Hematopoietic multipotent progenitor cell treated with erythropoietin and hydrocortisone succinate and interleukin-3 and kit ligand, for 8 days (in vitro differentiated cells): ENCODE measurements around the gene NOS2.

Experiments
- DNase-seq: peaks from one replicate; pipeline ENCODE4 v3.0.0-alpha.2; 2015

Gene NOS2

DNA sequence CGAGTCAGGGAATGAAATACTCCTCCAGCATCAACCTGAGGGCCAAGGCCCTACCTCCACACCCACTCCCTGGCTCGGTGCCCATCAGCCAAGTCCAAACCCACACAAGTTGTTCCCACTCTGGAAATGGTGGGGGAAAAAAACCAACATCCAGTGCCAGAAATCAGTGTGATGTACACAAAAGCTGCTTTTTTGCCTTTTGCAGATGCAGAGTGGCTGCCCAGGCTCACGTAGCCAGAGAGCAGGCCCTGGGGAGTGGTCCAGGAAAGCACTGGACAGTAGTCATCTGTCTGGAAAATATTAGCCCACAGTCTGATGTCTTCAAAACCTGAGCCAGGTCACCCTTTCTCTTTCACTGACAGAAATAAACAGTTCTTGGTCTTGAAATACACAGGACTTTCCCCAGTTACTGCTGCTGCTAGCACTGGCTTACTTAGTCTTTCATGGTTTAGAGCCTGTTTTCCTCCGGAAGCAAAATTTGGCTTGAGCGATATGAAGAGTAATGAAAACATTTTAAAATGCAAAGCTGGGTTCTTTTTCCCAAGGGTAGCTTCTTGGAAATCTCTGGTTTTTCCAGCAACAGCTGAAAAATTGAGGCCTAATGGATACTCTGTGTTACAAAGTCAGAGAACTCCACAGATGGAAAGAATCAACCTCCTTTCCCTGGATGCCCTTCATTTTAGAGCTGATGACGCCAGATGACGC is 18.2 kb upstream of the NOS2 start:
- DNase-seq: no peak

DNA sequence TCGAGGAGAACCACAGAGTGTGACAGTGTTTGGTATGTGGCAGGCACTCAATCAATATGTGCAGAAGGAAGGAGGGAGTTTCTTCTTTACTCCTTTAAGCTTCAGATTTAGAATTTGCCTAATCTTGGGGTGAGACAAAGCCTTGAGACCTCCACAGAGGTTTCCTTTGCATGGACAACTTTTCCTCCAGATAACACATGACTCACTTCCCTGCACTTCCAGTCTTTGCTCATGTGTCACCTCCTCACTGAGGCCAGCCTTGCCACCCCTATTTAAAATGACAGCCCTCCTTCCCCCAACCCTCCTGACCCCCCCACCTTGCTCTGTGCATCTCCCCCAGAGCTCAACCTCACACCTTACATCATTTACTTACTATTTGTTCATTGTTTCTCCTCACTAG is 17.4 kb upstream of the NOS2 start:
- DNase-seq: no peak

DNA sequence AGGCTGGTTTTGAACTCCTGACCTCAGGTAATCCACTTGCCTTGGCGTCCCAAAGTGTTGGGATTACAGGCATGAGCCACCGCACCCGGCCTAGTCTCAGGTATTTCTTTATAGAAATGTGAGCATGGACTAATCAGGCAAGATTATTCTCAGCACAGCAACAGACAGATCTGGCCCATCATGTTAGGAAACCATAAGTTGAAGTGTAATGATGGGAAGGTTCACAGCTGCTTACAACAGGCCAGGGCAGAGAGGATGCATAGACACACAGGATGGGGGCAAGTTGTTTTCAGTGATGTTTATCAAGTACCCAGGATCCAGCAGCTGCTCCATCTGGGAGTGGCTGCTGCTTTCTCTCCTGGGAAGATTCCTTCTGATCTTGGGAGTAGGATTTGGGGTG is 16.6 kb upstream of the NOS2 start:
- no peak for DNase-seq

DNA sequence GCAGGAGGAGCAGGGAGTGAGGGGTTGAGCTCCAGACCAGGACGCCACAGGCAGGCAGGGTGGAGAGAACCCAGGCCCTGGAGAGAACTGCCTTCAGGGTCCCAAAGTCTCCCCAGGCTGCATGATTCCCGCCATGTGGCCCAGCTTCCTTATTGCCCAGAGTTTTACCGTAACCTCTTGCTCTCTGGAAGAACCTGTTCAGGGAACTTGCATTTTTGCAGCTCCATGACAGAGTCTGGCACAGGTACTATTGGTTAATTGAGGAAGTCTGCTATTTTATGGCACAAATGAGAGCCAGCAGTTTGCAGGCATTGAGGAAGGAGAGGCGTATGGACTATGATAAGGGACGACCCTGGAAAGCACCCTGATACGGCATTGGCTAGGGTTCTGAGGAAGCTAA is 11.6 kb upstream of the NOS2 start:
- DNase-seq: no peak

GRCh38 chr17:27810902-27811557 is 10.7 kb upstream of the NOS2 start:
- no peak for DNase-seq

GRCh38 chr17:27810211-27810901 is 10.0 kb upstream of the NOS2 start:
- DNase-seq: no peak

DNA sequence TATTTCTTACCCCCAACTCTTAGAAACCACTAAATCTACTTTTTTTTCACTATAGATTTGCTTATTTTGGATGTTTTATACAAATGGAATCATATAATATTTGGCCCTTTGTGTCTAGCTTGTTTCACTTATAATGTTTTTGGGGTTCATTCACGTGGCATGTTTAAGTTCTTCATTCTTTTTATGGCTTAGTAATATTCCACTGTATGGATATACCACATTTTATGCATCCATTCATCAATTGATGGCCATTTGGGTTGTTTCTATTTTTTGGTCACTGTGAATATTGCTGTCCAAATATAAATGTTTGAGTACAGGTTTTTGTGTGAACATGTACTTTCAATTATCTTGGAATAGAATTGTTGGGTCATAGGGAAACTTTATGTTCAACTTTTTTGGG is 9.2 kb upstream of the NOS2 start:
- no peak for DNase-seq

- DNase-seq: no peak
Measured at GRCh38 chr17:27808628-27809027, 8.3 kb upstream of the NOS2 start.

DNA sequence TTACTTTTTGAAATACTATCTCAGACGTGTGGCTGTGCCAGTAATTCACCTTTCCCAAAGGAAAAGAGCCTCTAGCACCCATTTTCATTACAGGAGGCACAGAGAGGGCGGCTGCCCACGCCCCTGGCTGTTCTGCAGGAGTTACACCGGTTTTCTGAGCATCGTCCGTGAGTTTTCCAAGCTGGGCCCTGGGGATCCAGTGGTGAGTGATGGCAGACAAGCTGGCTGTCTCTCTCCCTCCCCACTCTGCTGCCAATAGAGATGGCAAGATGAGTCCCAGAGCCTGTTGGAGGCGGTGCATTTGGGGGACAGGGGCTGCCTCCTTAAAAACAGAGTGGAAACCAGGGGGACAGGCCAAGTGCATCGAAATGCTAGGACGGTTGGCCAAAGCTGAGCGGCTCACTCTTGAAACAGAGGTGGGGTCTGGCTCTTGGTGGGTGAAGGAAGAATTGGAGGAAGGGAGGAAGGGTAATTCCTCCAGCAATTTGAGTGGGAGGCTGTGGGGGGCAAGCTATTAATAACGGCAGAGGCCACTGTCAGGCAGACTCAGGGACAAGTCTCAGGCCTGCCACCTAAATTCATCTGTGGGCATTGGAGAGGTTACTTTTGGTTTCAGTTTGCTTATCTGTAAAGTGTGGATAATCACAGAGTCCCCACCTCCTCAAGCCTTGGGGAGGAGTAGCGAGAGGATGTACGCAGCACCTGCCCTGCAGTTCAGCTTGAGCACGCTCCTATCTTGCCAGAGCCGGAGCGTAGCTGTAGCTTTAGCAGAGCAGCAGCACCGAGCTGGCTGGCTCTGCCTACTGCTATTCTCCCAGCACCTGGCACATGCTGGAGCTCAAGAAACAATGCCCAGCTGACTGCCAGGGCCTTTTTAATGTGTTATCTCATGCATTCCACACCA is 7.5 kb upstream of the NOS2 start:
- peak; percentile 80 for DNase-seq

- peak; percentile 85 for DNase-seq
Measured at GRCh38 chr17:27805520-27806146, 5.3 kb upstream of the NOS2 start.

GRCh38 chr17:27804113-27804512 is 3.8 kb upstream of the NOS2 start:
- DNase-seq: no peak

DNA sequence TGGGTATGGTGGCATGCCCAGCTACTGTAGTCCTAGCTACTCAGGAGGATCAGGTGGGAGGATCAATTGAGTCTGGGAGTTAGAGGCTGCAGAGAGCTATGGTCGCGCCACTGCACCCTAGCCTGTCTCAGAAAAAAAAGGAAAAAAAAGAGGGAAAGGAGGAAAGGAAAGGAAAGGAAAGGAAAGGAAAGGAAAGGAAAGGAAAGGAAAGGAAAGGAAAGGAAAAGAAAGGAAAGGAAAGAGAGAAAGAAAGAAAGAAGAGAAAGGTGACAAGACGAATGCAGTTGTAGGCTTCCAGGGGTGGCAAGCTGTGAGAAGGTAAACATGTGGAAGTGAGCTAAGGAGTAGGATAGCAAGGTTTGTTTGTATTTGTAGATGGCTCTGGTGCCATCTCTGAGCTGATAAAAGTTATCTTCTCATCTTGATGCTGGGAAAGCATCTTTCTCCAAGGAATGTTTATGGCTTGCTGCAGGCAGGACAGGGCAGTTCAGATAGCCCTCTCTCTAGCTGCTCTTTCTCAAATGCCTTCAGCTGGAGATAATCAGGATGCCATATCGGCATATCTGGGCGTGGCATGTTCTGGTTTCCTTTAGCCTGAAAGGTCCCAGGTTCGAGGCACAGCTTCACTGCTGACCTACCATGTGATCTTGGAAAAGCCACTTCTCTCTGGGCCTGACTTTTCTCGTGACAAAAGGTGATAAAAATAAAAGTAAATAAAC is 2.8 kb upstream of the NOS2 start:
- DNase-seq: no peak

GRCh38 chr17:27802033-27802432 is 1.7 kb upstream of the NOS2 start:
- DNase-seq: no peak

DNA sequence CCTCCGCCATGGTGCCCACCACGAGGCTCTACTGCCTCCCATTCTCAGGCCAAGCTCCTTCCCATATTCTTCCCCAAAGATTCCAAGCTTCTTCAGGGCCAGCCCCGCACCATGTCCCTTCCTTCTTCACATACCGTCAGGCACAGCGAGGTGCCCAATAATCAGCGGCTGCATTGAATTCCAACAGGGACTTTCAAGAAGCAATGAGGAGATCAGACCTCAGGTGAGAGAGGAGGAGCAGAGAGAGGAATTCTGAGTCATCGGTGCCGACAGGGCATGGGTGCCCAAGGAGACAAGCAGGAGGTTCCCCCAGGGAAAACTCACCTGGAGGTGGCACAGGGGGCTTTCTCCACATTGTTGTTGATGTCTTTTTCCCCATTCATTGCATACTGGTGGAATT is 2.0 kb downstream of the NOS2 start:
- DNase-seq: no peak

DNA sequence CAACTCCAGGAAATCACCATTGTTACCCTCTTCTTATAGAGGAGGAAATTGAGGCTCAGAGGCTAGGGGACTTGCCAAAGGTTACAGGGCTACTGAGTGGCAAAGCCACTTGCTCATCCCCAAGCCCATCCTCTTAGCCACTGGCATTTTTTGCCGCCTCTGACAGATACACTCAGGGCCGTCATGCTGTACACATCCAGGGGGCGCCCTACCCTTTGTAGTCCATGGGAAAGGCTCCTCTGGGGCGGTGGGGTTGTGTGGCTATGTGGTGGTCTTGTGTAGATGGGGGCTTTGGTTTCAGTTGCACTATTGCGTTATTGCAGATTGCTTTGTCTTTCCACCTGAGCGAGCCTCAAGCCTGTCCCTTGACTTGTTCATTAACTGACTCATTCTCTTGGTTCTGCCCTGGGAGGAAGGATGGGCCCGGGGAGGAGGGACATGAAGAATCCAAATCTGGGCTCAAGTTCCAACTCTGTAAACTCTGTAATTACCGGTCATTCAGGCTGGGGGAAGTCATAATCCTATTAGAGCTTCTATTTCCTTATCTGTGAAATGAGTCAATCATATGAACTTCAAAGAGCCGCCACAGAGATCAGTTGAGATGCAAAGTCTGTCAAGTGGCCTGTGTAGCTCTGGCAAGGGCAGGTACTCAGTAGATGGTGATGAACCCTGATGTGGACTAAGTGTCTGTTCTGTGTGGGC is 2.8 kb downstream of the NOS2 start:
- no peak for DNase-seq

GRCh38 chr17:27793906-27794569 is 6.3 kb downstream of the NOS2 start:
- no peak for DNase-seq

DNA sequence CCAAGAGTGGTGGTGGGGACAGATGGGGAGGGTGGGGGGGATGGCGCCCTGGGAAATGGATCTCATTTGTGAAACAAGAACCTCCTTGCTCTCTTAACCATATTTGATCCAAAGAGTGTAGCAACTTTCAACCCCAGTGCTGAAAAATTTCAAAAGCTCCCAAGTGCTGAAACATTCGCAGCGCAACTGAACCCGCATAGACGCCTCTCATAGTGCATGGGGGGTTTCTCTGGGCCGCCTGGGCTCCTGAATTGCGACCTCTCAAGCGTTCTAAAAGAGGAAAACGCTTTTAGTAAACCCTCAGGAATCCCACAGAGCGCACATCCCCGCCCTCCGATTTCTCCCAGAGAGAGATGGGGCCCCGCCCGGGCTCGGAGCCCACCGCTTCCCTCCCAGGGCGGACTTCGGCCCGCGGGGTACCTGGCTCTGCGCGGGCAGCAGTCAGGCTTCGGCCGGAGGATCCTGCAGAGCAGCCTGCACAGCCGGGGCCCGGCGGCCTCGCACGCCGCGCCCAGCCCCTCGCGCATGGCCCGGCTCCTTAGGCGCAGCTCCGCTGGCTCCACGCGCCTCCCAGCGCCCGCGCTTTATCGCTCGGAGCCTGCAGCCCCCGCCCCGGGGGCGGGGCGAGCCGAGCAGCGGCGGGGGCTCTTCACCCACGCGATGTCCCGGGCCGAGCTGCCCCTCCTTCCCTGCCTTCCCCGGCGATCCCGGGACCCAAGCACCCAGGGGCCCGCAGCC is 7.0 kb downstream of the NOS2 start:
- no peak for DNase-seq

GRCh38 chr17:27792095-27792494 is 8.2 kb downstream of the NOS2 start:
- DNase-seq: no peak

- no peak for DNase-seq
Measured at GRCh38 chr17:27788919-27789318, 11.4 kb downstream of the NOS2 start.
